Esophagus muscularis mucosa (tissue), 3 donors: Measurements from ENCODE around the gene WDR38.

ENCODE experiments used
- POLR2AphosphoS5 ChIP-seq, 2 donors: sonication (generic); formaldehyde crosslinking; IDR thresholded peaks; one replicate each; pipeline ENCODE4 v1.6.1; 2017; ENCODE audit warnings: antibody characterized with exemption in 2 of 2
- TF ChIP-seq, protein P1 (sequence below), 3 experiments: fragments of 200-600 bp in 2 of 3; fragments of 450-650 bp in 1 of 3; sonication (generic) in 2 of 3; IDR thresholded peaks; one replicate each; pipeline ENCODE4 v1.5.1; 2017 to 2019; ENCODE audit warnings: antibody characterized with exemption in 3 of 3, mild to moderate bottlenecking in 2 of 3, moderate library complexity in 1 of 3

DNA sequence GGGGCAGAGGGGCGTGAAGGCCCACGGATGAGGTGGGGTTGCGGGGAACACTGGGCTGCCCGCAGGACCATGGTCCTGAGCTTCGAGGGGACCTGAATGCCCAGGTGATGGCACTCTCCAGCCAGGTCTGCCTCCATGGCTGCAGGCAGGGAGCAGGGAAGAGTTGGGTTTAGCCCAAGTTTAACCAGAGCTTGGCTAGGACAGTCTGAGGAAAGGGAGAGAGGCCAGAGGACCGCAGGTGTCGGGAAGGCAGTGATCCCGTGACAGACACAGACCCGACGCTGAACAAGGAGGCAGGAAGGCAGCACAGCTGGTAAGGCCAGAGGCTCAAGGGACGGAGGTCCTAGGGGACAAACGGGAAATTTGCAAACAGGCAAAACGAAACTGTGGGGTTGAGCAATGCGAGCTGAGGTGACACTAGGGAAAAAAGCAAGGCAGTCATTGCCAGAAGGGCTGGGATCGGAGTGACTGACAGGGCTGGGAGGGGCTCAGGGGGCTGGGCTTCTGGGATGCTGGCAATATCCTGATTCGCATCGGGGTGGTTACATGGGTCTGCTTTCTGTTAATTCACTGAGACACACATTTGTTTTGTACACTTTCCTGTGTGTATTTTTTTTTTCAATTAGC lies 33.7 kb downstream of the WDR38 start:
- TF ChIP-seq POLR2AphosphoS5 (IDR thresholded peaks at IDR 0.05), result no peak
- TF ChIP-seq, protein P1, sequence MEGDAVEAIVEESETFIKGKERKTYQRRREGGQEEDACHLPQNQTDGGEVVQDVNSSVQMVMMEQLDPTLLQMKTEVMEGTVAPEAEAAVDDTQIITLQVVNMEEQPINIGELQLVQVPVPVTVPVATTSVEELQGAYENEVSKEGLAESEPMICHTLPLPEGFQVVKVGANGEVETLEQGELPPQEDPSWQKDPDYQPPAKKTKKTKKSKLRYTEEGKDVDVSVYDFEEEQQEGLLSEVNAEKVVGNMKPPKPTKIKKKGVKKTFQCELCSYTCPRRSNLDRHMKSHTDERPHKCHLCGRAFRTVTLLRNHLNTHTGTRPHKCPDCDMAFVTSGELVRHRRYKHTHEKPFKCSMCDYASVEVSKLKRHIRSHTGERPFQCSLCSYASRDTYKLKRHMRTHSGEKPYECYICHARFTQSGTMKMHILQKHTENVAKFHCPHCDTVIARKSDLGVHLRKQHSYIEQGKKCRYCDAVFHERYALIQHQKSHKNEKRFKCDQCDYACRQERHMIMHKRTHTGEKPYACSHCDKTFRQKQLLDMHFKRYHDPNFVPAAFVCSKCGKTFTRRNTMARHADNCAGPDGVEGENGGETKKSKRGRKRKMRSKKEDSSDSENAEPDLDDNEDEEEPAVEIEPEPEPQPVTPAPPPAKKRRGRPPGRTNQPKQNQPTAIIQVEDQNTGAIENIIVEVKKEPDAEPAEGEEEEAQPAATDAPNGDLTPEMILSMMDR (IDR thresholded peaks at IDR 0.05), result no peak
